Loucy (cell line): ENCODE measurements around the gene GET4.

Experiments
- H2AFZ ChIP-seq: fragments of 200-600 bp; sonication (generic); 2 replicates; pipeline ENCODE4 v1.6.0; 2016; ENCODE audit warnings: antibody characterized with exemption, mild to moderate bottlenecking, low read length, moderate library complexity
- H3F3A ChIP-seq: fragments of 200-600 bp; 2 replicates; pipeline ENCODE4 v1.6.0; 2016; ENCODE audit warnings: antibody characterized with exemption, low read depth, mild to moderate bottlenecking
- H3K27me3 ChIP-seq: fragments of 200-600 bp; sonication (generic); 2 replicates; pipeline ENCODE4 v1.6.1; 2014; ENCODE audit warnings: low read length, mild to moderate bottlenecking; ENCODE audit not compliant: insufficient read depth, poor library complexity, severe bottlenecking
- H3K36me3 ChIP-seq: fragments of 200-600 bp; sonication (generic); 2 replicates; pipeline ENCODE4 v1.6.1; 2016; ENCODE audit warnings: low read length; ENCODE audit not compliant: insufficient read depth
- H3K4me1 ChIP-seq: fragments of 200-600 bp; sonication (generic); 2 replicates; pipeline ENCODE4 v1.5.1; 2014; ENCODE audit warnings: low read length, mild to moderate bottlenecking; ENCODE audit not compliant: insufficient read depth, poor library complexity, severe bottlenecking
- H3K4me2 ChIP-seq: fragments of 200-600 bp; sonication (generic); 2 replicates; pipeline ENCODE4 v1.6.0; 2014; ENCODE audit warnings: antibody characterized with exemption, low read length, low read depth, mild to moderate bottlenecking; ENCODE audit not compliant: poor library complexity, severe bottlenecking
- H3K4me3 ChIP-seq: fragments of 200-600 bp; sonication (generic); 2 replicates; pipeline ENCODE4 v1.5.1; 2014; ENCODE audit warnings: low read length, mild to moderate bottlenecking, mixed read lengths; ENCODE audit not compliant: poor library complexity, severe bottlenecking
- H3K79me2 ChIP-seq: fragments of 200-600 bp; sonication (generic); 2 replicates; pipeline ENCODE4 v1.6.1; 2014; ENCODE audit warnings: low read length; ENCODE audit not compliant: insufficient read depth
- H3K9ac ChIP-seq: fragments of 200-600 bp; sonication (generic); 2 replicates; pipeline ENCODE4 v1.6.0; 2014; ENCODE audit warnings: mild to moderate bottlenecking, low read depth, low read length, moderate library complexity; ENCODE audit not compliant: poor library complexity, severe bottlenecking
- H3K9me2 ChIP-seq: fragments of 200-600 bp; sonication (generic); replicated peaks from 2 replicates; pipeline ENCODE4 v1.6.1; 2016; ENCODE audit warnings: low read depth, low read length, mixed read lengths
- H3K9me3 ChIP-seq: fragments of 200-600 bp; sonication (generic); 2 replicates; pipeline ENCODE4 v1.6.1; 2014; ENCODE audit warnings: mild to moderate bottlenecking, antibody characterized with exemption, low read length, low read depth; ENCODE audit not compliant: insufficient read depth
- H4K20me1 ChIP-seq: fragments of 200-600 bp; sonication (generic); 2 replicates; pipeline ENCODE4 v1.6.0; 2014; ENCODE audit warnings: antibody characterized with exemption, low read length, mild to moderate bottlenecking; ENCODE audit not compliant: insufficient read depth, poor library complexity, severe bottlenecking
- EZH2phosphoT487 ChIP-seq: fragments of 200-600 bp; IDR thresholded peaks from 2 replicates; pipeline ENCODE4 v1.6.1; 2018; ENCODE audit warnings: antibody characterized with exemption, mild to moderate bottlenecking, moderate library complexity, borderline replicate concordance
- TF ChIP-seq, protein P1 (sequence below): fragments of 200-600 bp; sonication (generic); conservative IDR thresholded peaks from 2 replicates; pipeline ENCODE4 v1.5.1; 2014; ENCODE audit warnings: mild to moderate bottlenecking, antibody characterized with exemption, low read length

GET4 gene

GRCh38 chr7:915291-916218, 39.2 kb downstream of the GET4 start:
- Histone ChIP-seq H3K9ac (no peak overlapping the region), H3K4me2 (no peak overlapping the region), H3K36me3 (no peaks in the 10 kb centered on the region), H3K4me1 (peaks cover 3% of the 10 kb centered on the region), H3K9me2 (no peaks in the 10 kb centered on the region), H3K27me3 (no peaks in the 10 kb centered on the region), H3K9me3 (no peaks in the 10 kb centered on the region), H2AFZ (no peak overlapping the region), H3K4me3 (no peak overlapping the region), H4K20me1 (no peaks in the 10 kb centered on the region), H3K79me2 (no peaks in the 10 kb centered on the region), H3F3A (no peaks in the 10 kb centered on the region)
- TF ChIP-seq EZH2phosphoT487: no peak
- TF ChIP-seq, protein P1, sequence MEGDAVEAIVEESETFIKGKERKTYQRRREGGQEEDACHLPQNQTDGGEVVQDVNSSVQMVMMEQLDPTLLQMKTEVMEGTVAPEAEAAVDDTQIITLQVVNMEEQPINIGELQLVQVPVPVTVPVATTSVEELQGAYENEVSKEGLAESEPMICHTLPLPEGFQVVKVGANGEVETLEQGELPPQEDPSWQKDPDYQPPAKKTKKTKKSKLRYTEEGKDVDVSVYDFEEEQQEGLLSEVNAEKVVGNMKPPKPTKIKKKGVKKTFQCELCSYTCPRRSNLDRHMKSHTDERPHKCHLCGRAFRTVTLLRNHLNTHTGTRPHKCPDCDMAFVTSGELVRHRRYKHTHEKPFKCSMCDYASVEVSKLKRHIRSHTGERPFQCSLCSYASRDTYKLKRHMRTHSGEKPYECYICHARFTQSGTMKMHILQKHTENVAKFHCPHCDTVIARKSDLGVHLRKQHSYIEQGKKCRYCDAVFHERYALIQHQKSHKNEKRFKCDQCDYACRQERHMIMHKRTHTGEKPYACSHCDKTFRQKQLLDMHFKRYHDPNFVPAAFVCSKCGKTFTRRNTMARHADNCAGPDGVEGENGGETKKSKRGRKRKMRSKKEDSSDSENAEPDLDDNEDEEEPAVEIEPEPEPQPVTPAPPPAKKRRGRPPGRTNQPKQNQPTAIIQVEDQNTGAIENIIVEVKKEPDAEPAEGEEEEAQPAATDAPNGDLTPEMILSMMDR: no peak

DNA sequence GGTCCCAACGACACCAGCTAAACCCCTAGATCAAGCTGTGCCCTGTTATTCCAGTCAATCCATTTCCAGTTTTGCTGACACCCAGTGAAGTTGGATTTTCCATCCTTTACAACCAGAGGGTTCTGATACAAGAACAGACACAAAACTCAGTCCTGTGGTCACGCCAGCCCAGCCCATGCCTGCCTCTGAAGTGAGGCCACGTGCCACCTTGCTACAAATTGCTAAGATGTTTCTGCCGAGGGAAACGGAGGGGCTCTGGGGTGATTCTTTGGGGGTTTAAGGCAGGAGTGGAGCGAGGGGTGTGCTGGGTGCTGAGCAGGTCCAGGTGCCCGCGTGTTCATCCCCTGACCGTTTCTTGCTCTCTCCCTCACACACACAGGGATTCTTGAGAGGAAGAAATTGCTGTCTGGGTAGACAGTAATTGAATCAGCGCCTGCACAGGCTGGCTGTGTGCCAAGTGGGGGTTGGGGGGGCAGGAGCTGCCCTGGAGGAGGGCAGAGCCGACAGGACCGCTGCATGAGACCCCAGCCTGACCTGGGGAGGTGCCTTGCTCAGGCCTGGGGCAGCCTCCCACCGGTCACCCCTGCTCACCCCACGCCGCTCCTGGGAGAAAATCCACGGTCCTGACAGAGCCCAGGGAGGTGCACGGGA, 40.1 kb downstream of the GET4 start:
- no peak overlapping the region for H3K4me2 ChIP-seq
- H3K4me1 ChIP-seq: peaks cover 12% of the 10 kb centered on the region
- H2AFZ ChIP-seq: no peak overlapping the region
- no peaks in the 10 kb centered on the region for H3K9me2 ChIP-seq
- TF ChIP-seq, protein P1: no peak
- TF ChIP-seq EZH2phosphoT487: no peak
- no peak overlapping the region for H3K4me3 ChIP-seq
- no peaks in the 10 kb centered on the region for H3K27me3 ChIP-seq
- H3K9me3 ChIP-seq: no peaks in the 10 kb centered on the region
- no peaks in the 10 kb centered on the region for H3K36me3 ChIP-seq
- H4K20me1 ChIP-seq: no peaks in the 10 kb centered on the region
- no peak overlapping the region for H3K9ac ChIP-seq
- no peaks in the 10 kb centered on the region for H3F3A ChIP-seq
- no peaks in the 10 kb centered on the region for H3K79me2 ChIP-seq

DNA sequence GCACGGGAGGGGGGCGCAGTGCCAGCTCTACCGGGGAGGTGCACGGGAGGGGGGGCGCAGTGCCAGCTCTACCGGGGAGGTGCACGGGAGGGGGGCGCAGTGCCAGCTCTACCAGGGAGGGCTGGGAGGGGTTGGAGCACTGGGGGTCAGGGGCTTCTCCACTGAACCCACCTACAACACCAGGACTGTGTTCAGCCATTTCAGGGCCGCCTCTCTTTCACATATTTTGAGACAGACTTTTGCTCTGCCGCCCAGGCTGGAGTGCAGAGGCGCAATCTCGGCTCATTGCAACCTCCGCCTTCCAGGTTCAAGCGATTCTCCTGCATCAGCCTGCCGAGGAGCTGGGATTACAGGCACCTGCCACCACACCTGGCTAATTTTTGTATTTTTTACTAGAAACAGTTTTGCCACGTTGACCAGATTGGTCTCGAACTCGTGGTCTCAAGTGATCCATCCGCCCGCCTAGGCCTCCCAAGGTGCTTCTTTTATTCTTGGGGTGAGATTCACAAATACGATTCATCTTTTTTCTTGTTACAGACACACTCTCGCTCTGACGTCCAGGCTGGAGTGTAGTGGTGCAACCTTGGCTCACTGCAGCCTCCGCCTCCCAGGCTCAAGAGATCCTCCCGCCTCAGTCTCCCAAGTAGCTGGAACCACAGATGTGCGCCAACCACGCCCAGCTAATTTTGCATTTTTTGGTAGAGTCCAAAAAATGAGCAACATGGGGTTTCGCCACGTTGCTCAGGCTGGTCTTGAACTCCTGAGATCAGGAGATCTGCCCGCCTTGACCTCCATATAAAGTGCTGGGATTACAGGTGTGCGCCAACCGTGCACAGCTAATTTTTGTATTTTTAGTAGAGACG, 41.1 kb downstream of the GET4 start:
- H2AFZ ChIP-seq: no peak overlapping the region
- peaks cover 23% of the 10 kb centered on the region for H3K4me1 ChIP-seq
- peaks cover 6% of the 10 kb centered on the region; the same call in 1 of the 2 replicates for H3K79me2 ChIP-seq
- no peaks in the 10 kb centered on the region for H4K20me1 ChIP-seq
- H3F3A ChIP-seq: no peaks in the 10 kb centered on the region
- H3K4me2 ChIP-seq: no peak overlapping the region
- TF ChIP-seq, protein P1: no peak
- no peaks in the 10 kb centered on the region for H3K9me3 ChIP-seq
- no peak overlapping the region for H3K4me3 ChIP-seq
- no peak overlapping the region for H3K9ac ChIP-seq
- no peaks in the 10 kb centered on the region for H3K36me3 ChIP-seq
- no peaks in the 10 kb centered on the region for H3K27me3 ChIP-seq
- no peaks in the 10 kb centered on the region for H3K9me2 ChIP-seq
